Upper lobe of left lung (tissue), 4 donors: ENCODE results near the gene RPS27.

Experiments
- EP300 ChIP-seq, 4 donors: sonication (generic); formaldehyde crosslinking; IDR thresholded peaks; one replicate each; pipeline ENCODE4 v1.5.1; 2017; ENCODE audit warnings: antibody characterized with exemption in 4 of 4, control low read depth in 2 of 4
- POLR2A ChIP-seq, 4 donors: fragments of 450-650 bp; IDR thresholded peaks; one replicate each; pipeline ENCODE4 v1.5.1; 2016 to 2017; ENCODE audit warnings: antibody characterized with exemption in 4 of 4, mild to moderate bottlenecking in 2 of 4
- TF ChIP-seq, protein P1 (sequence below), 6 experiments: fragments of 450-650 bp in 4 of 6; fragments of 200-600 bp in 2 of 6; sonication (generic) in 2 of 6; IDR thresholded peaks; one replicate each; pipeline ENCODE4 v1.5.1; 2016 to 2019; ENCODE audit warnings: antibody characterized with exemption in 6 of 6

DNA sequence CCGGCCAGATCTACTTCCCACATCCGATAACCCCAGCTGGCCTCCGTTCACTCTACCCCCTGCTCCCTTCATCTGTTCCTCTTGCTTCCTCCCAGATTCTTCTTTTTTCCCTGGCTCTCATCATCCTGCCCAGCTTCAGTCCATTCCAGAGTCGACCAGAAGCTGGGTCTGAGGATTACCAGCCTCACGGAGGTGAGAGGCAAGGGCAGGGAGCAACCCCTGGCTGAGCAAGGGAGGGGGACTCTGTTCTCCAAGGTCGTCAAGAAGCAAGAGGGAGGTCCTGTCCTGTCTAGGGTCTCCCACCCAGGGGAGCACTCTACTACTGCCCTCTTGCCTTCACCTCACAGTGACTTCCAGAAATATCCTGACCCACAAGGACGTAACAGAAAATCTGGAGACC, 17.0 kb upstream of the RPS27 start:
- TF ChIP-seq, protein P1, sequence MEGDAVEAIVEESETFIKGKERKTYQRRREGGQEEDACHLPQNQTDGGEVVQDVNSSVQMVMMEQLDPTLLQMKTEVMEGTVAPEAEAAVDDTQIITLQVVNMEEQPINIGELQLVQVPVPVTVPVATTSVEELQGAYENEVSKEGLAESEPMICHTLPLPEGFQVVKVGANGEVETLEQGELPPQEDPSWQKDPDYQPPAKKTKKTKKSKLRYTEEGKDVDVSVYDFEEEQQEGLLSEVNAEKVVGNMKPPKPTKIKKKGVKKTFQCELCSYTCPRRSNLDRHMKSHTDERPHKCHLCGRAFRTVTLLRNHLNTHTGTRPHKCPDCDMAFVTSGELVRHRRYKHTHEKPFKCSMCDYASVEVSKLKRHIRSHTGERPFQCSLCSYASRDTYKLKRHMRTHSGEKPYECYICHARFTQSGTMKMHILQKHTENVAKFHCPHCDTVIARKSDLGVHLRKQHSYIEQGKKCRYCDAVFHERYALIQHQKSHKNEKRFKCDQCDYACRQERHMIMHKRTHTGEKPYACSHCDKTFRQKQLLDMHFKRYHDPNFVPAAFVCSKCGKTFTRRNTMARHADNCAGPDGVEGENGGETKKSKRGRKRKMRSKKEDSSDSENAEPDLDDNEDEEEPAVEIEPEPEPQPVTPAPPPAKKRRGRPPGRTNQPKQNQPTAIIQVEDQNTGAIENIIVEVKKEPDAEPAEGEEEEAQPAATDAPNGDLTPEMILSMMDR (IDR thresholded peaks at IDR 0.05): no peak
- TF ChIP-seq POLR2A (IDR thresholded peaks at IDR 0.05) (no peak), EP300 (IDR thresholded peaks at IDR 0.05) (no peak)
